HG03565 (cell line): ENCODE data around the gene C16orf95.
"Not testable (repeated sequence)": the region's sequence is repeated elsewhere in the genome, so short reads cannot be mapped to it uniquely, and the experiment has no call there.

Source experiments
- ATAC-seq: cut with Tn5 transposase; IDR thresholded peaks from one replicate; pipeline ENCODE4 v1.9.1; 2021; ENCODE audit warnings: mild to moderate bottlenecking, moderate library complexity; ENCODE audit not compliant: unreplicated experiment

C16orf95 gene

DNA sequence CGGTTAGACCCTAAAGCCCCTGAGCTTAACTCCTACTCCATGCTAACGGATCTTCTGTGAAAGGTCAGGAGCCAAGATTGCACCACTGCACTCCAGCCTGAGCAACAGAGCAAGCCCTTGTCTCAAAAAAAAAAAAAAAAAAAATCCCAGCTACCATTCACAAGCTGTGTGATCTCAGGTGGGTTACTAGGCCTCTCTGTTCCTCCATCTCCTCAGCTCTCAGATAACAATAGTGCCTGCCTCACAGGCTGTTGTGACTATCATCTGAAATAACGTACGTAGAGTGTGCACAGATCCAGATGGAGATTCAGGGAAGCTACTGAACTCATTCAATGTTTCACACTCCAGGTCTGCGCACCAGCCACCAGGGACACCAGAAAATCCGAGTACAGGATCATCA lies 57.8 kb downstream of the C16orf95 start:
- ATAC-seq, result no peak

DNA sequence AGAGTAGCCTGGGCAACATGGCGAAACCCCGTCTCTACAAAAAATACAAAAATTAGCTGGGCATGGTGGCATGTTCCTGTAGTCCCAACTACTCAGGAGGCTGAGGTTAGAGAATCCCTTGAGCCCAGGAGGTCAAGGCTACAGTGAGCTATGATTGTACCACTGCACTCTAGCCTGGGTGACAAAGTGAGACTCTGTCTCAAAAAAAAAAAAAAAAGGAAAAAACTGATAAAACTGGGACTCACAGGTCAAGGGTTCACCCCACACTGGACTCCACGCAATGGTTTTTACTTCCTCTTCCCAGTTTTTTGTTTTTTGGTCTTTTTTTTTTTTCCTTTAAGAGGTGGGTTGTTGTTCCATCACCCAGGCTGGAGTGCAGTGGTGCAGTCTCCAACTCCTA lies 58.5 kb downstream of the C16orf95 start:
- ATAC-seq, result not testable (repeated sequence)

DNA sequence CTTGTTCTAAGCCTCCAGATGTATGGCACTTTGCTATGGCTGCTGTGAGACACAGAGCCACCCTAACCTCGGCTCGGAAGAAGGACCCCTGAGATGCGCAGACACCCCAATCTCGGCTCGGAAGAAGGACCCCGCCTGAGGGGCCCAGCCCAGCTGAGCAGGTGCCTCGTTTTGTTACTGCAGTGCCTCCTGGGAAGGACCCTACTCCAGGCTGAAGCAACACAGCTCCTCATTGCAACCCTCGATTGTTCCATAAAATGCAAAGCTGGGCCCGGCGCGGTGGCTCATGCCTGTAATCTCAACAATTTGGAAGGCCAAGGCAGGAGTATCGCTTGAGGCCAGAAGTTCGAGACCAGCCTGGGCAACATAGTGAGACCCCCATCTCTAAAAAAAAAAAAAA lies 61.3 kb downstream of the C16orf95 start:
- no peak for ATAC-seq

DNA sequence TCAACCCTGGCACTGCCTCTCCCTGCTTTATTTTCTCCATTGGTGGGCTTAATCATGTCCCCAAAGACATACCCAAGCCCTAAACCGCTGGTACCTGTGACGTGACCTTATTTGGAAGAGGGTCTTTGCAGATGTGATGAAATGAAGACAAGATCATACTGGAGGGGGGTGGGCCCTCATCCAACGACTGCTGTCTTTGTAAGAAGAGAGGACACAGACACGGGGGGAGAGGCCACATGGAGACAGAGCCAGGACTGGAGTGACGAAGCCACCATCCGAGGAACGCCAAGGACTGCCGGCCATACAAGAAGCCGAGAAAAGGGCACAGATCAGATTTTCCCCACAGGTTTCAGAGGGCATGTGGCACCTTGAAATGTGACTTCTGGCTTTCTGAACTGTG lies 62.5 kb downstream of the C16orf95 start:
- ATAC-seq, result no peak

DNA sequence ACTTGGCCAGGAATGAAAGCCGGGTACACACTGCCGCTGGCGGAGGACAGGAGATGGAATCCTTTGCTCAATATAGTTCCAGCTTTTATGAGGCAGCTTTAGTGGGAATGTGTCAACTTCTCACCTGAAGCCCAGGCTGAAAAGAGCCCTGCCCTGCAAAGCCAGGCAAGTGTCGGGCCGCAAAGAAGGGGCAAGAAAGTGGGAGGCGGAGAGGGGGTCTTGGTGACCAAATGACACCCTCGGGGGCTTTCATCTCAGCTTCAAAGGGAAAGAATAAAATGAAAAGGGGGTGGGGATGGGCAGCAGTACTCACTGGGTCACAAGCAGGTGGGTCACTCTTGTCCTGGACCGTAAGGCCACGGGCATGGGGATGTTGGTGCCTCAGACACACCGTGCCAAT lies 62.9 kb downstream of the C16orf95 start:
- ATAC-seq, result no peak

DNA sequence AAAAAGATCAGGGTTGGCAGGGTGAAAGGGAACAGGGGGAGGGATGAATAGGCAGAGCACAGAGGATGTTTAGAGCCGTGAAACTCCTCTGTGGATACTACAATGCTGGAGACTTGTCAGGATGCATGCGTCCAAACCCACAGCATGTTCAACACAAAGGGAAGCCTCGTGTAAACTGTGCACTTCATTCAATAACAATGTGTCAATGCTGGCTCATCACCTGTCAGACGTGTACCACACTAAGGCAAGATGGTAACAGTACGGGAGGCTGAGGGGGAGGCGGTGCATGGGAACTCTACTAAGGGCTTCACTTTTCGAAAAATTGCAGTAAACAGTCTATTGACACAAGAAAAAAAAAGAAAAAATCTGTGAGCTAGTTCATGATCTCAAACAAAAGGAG lies 63.7 kb downstream of the C16orf95 start:
- ATAC-seq, result no peak
